Measurements from ENCODE around the gene TAAR6. TPM values are rescaled to one million over a fixed set of nuclear protein-coding genes. Genes with fewer than 3 reads are reported as not detected.

Gene TAAR6
- total and polyA plus RNA-seq, 2 of the 8 experiments (the other 6 are each of a cell fraction or from before 2014, with no cell fraction given) = 0.06 TPM; not detected in 1

GRCh38 chr6:132520953-132521352, 49.2 kb upstream of the TAAR6 start:
- H4K5ac ChIP-seq (ENCODE audit: insufficient read length, low read depth, low read length) = no peak overlapping the region
- no peaks in the 10 kb centered on the region for H3K79me2 ChIP-seq (ENCODE audit: control insufficient read depth in 1 of 2, insufficient read depth in 2 of 2, low read length in 2 of 2)
- H3K4me3 ChIP-seq (ENCODE audit: extremely low read depth in 1 of 4, insufficient read depth in 2 of 4, low read depth in 3 of 4, low read length in 4 of 4) = no peak overlapping the region
- no peak overlapping the region for H3K18ac ChIP-seq (ENCODE audit: extremely low read depth, low read length)
- H2BK12ac ChIP-seq (ENCODE audit: low read depth, low read length) = no peak overlapping the region
- H4K8ac ChIP-seq (ENCODE audit: extremely low read depth, insufficient read depth, low read length) = no peak overlapping the region
- no peaks in the 10 kb centered on the region for H3K36me3 ChIP-seq (ENCODE audit: control insufficient read depth in 2 of 4, insufficient read depth in 4 of 4, low read length in 3 of 4)
- no peak overlapping the region for H2BK120ac ChIP-seq (replicated peaks; ENCODE audit: low read depth, low read length)
- WGBS, 2 experiments (ENCODE audit: extremely low coverage in 1 of 2, insufficient coverage in 1 of 2, insufficient read length in 1 of 2, insufficient replicate concordance in 2 of 2, low coverage in 1 of 2, low lambda C conversion rate in 2 of 2, missing lambda C conversion rate in 1 of 2) = 77% methylated on average over 2 of the region's 2 CpGs; no CpG with 5 or more reads in 1 of the 2 experiments
- H3K56ac ChIP-seq (replicated peaks; ENCODE audit: insufficient read length, low read depth, low read length) = no peak overlapping the region
- no peak overlapping the region for H3K4me2 ChIP-seq (ENCODE audit: insufficient read depth in 1 of 2, low read depth in 2 of 2, low read length in 2 of 2)
- no peaks in the 10 kb centered on the region for H3K27me3 ChIP-seq (replicated peaks in 1 of 4; ENCODE audit: control insufficient read depth in 3 of 4, extremely low read depth in 1 of 4, insufficient read depth in 3 of 4, low read length in 3 of 4)
- POLR2A ChIA-PET (ENCODE audit: partially characterized antibody) = no interaction called here
- DNase-seq (ENCODE audit: low read depth in 1 of 2, low spot score in 2 of 2) (no peak), FAIRE-seq (no peak)
- no peak overlapping the region for H3K14ac ChIP-seq (ENCODE audit: insufficient read length)
- H3K27ac ChIP-seq (ENCODE audit: low read depth, low read length) = no peak overlapping the region
- no peaks in the 10 kb centered on the region for H3K79me1 ChIP-seq (ENCODE audit: low read depth, low read length)
- no peak overlapping the region for H2BK20ac ChIP-seq (ENCODE audit: low read length)
- H4K20me1 ChIP-seq (replicated peaks in 1 of 2; ENCODE audit: control insufficient read depth in 1 of 2, insufficient read depth in 2 of 2, low read length in 2 of 2) = no peaks in the 10 kb centered on the region
- no peak overlapping the region for H4K91ac ChIP-seq (replicated peaks; ENCODE audit: insufficient read length, low read length)
- no peak overlapping the region for H2BK15ac ChIP-seq (ENCODE audit: low read length)
- H3K4me1 ChIP-seq (replicated peaks in 1 of 4; ENCODE audit: control insufficient read depth in 3 of 4, insufficient read depth in 4 of 4, low read length in 3 of 4) = no peaks in the 10 kb centered on the region
- no peak overlapping the region for H2BK5ac ChIP-seq (ENCODE audit: low read depth, low read length)
- H3K9me3 ChIP-seq (ENCODE audit: insufficient read depth in 2 of 2, low read depth in 1 of 2, low read length in 1 of 2) = no peaks in the 10 kb centered on the region
- H3K9ac ChIP-seq (replicated peaks in 1 of 4; ENCODE audit: extremely low read depth in 1 of 4, low read depth in 3 of 4, low read length in 3 of 4) = no peak overlapping the region
- H3K4ac ChIP-seq (replicated peaks; ENCODE audit: insufficient read length, low read depth, low read length) = no peak overlapping the region
- no peak overlapping the region for H2AFZ ChIP-seq (ENCODE audit: low read length)
- H3K23ac ChIP-seq (ENCODE audit: insufficient read length) = no peak overlapping the region
- no peaks in the 10 kb centered on the region for H3K23me2 ChIP-seq (ENCODE audit: low read depth, low read length)
- H2AK5ac ChIP-seq (ENCODE audit: low read depth, low read length) = no peak overlapping the region
- CTCF ChIA-PET (ENCODE audit: partially characterized antibody) = no interaction called here
- TF ChIP-seq CHD2 (IDR thresholded peaks at IDR 0.05; ENCODE audit: low read length) (no peak), NANOG (IDR thresholded peaks at IDR 0.05; ENCODE audit: insufficient read depth, low read depth, low read length, poor library complexity, severe bottlenecking) (no peak), GABPA (IDR thresholded peaks at IDR 0.05; ENCODE audit: borderline replicate concordance, insufficient read depth, low read length) (no peak), RBBP5 (IDR thresholded peaks at IDR 0.05; ENCODE audit: borderline replicate concordance, low read depth, low read length) (no peak), CREB1 (IDR thresholded peaks at IDR 0.05) (no peak), SIN3A (conservative IDR thresholded peaks at IDR 0.05 in 1 of 2, IDR thresholded peaks at IDR 0.05 in 1 of 2; ENCODE audit: low read depth in 1 of 2, low read length in 2 of 2) (no peak), E2F6 (IDR thresholded peaks at IDR 0.05) (no peak), GTF2F1 (IDR thresholded peaks at IDR 0.05; ENCODE audit: borderline replicate concordance, low read depth, low read length) (no peak), RFX5 (IDR thresholded peaks at IDR 0.05; ENCODE audit: borderline replicate concordance, low read depth, low read length) (no peak)
